NB4 (cell line): Measurements from ENCODE around the gene MAGEF1.

Source experiments
- CTCF ChIP-seq: IDR thresholded peaks from one replicate; pipeline ENCODE4 v1.5.1; 2012; ENCODE audit warnings: low read depth, low read length
- MYC ChIP-seq: IDR thresholded peaks from 2 replicates; pipeline ENCODE4 v1.6.1; 2011; ENCODE audit warnings: low read depth, low read length
- POLR2A ChIP-seq: IDR thresholded peaks from 2 replicates; pipeline ENCODE4 v1.6.1; 2011; ENCODE audit warnings: mild to moderate bottlenecking; ENCODE audit not compliant: insufficient read length; ENCODE audit errors: extremely low read depth

- TF ChIP-seq MYC (no peak), CTCF (no peak), POLR2A (no peak)
Observed at GRCh38 chr3:184687363-184688015, 24.4 kb downstream of the MAGEF1 start.
